NB4 (cell line): Measurements from ENCODE around the gene BLVRA.

Source experiments
- DNase-seq: peaks from one replicate; pipeline ENCODE4 v3.0.0; 2010; ENCODE audit warnings: low read depth
- H3K4me3 ChIP-seq: one replicate; pipeline ENCODE4 v1.5.1; 2011; ENCODE audit warnings: mild to moderate bottlenecking, low read depth, low read length, moderate library complexity
- CTCF ChIP-seq: IDR thresholded peaks from one replicate; pipeline ENCODE4 v1.5.1; 2012; ENCODE audit warnings: low read depth, low read length
- MAX ChIP-seq: IDR thresholded peaks from 2 replicates; pipeline ENCODE4 v1.6.1; 2011; ENCODE audit warnings: low read depth, low read length
- MYC ChIP-seq: IDR thresholded peaks from 2 replicates; pipeline ENCODE4 v1.6.1; 2011; ENCODE audit warnings: low read depth, low read length
- POLR2A ChIP-seq: IDR thresholded peaks from 2 replicates; pipeline ENCODE4 v1.6.1; 2011; ENCODE audit warnings: mild to moderate bottlenecking; ENCODE audit not compliant: insufficient read length; ENCODE audit errors: extremely low read depth

Gene BLVRA

GRCh38 chr7:43834463-43835251 lies 76.2 kb downstream of the BLVRA start:
- H3K4me3 ChIP-seq = peak overlapping the region; percentile 22
- DNase-seq = peak; percentile 46
- TF ChIP-seq CTCF (no peak), POLR2A (no peak), MAX (peak; percentile 63; the same call in 1 of the 2 replicates), MYC (peak; percentile 30; the same call in 1 of the 2 replicates)

- H3K4me3 ChIP-seq = no peak overlapping the region
Observed at GRCh38 chr7:43838201-43838658, 79.8 kb downstream of the BLVRA start.

GRCh38 chr7:43843296-43843695 lies 84.8 kb downstream of the BLVRA start:
- DNase-seq = no peak
- H3K4me3 ChIP-seq = no peak overlapping the region
- no peak for TF ChIP-seq MYC
- TF ChIP-seq POLR2A = no peak
- no peak for TF ChIP-seq CTCF
- TF ChIP-seq MAX = no peak

More at GRCh38 chr7:43838201-43838658, 79.8 kb downstream of the BLVRA start:
- TF ChIP-seq MAX = no peak
- TF ChIP-seq CTCF = no peak
- no peak for TF ChIP-seq POLR2A
- TF ChIP-seq MYC = no peak
- no peak for DNase-seq

GRCh38 chr7:43844257-43844656 lies 85.8 kb downstream of the BLVRA start:
- H3K4me3 ChIP-seq = no peak overlapping the region
- no peak for DNase-seq
- TF ChIP-seq MAX (no peak), MYC (no peak), POLR2A (no peak), CTCF (no peak)

- H3K4me3 ChIP-seq = no peak overlapping the region
- no peak for DNase-seq
- no peak for TF ChIP-seq CTCF
Observed at GRCh38 chr7:43844662-43845061, 86.2 kb downstream of the BLVRA start.

- no peak overlapping the region for H3K4me3 ChIP-seq
- DNase-seq = peak; percentile 29
- TF ChIP-seq MAX (no peak), CTCF (no peak), POLR2A (no peak), MYC (no peak)
Observed at GRCh38 chr7:43847496-43847895, 89.0 kb downstream of the BLVRA start.
